ENCODE results near the gene LILRA6.

DNA sequence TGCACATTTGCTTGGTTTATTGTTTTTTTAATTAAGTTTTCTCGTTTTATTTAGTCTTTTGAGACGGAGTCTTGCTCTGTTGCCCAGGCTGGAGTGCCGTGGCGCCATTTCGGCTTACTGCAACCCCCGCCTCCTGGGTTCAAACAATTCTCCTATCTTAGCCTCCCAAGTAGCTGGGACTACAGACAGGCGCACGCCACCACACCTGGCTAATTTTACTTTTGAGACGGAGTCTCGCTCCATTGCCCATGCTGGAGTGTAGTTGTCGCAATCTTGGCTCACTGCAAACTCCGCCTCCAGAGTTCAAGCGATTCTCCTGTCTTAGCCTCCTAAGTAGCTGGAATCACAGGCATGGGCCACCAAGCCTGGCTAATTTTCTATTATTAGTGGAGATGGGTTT, 40.6 kb downstream of the LILRA6 start:
- TF ChIP-seq CTCF (IDR thresholded peaks at IDR 0.05) (no peak), POLR2A (IDR thresholded peaks at IDR 0.05) (no peak)
